Natural killer cell (primary cell): ENCODE results near the gene PHB1. TPM values are rescaled to one million over a fixed set of nuclear protein-coding genes. Genes with fewer than 3 reads are reported as not detected.
A peak's percentile ranks its signal among the peaks of the same experiment; 100 is the strongest.
"Not testable (repeated sequence)": the region's sequence is repeated elsewhere in the genome, so short reads cannot be mapped to it uniquely, and the experiment has no call there.

Experiments
- ATAC-seq, 3 donors: fragments of 150-1000 bp in 2 of 3; fragments of 200-7000 bp in 1 of 3; cut with Tn5 transposase; 1 replicate in 1 of 3; 2 replicates in 2 of 3; pipeline ENCODE4 v1.10.0; 2021; ENCODE audit warnings: mild to moderate bottlenecking in 2 of 3, moderate library complexity in 2 of 3
- DNase-seq, 2 donors: peaks; one replicate each; pipeline versions ENCODE4 v3.0.0 to v3.0.0-alpha.2; 2013 to 2021; ENCODE audit warnings: mixed read lengths in 1 of 2
- H3K27ac ChIP-seq: one replicate; pipeline ENCODE4 v1.5.1; 2013; ENCODE audit warnings: mild to moderate bottlenecking, low read length
- H3K27me3 ChIP-seq: one replicate; pipeline ENCODE4 v1.6.1; 2013; ENCODE audit warnings: low read length; ENCODE audit not compliant: control insufficient read depth, insufficient read depth
- H3K36me3 ChIP-seq: one replicate; pipeline ENCODE4 v1.6.1; 2013; ENCODE audit warnings: low read length; ENCODE audit not compliant: control insufficient read depth, insufficient read depth
- H3K4me1 ChIP-seq: one replicate; pipeline ENCODE4 v1.6.1; 2013; ENCODE audit warnings: low read length; ENCODE audit not compliant: control insufficient read depth, insufficient read depth
- H3K4me3 ChIP-seq: one replicate; pipeline ENCODE4 v1.5.1; 2013; ENCODE audit warnings: low read length
- H3K9me3 ChIP-seq: one replicate; pipeline ENCODE4 v1.6.1; 2013; ENCODE audit warnings: low read length; ENCODE audit not compliant: control insufficient read depth, insufficient read depth
- H3K27ac Mint-ChIP-seq, 2 donors: one replicate each; pipeline ENCODE4 v1.8.0; 2022; ENCODE audit warnings: mild to moderate bottlenecking in 2 of 2, mixed read lengths in 2 of 2, moderate library complexity in 1 of 2
- H3K27me3 Mint-ChIP-seq, 2 donors: one replicate each; pipeline ENCODE4 v1.8.0; 2022; ENCODE audit warnings: low read depth in 2 of 2, mixed read lengths in 2 of 2
- H3K36me3 Mint-ChIP-seq: one replicate; pipeline ENCODE4 v1.8.0; 2022; ENCODE audit warnings: mixed read lengths
- H3K4me1 Mint-ChIP-seq, 2 donors: one replicate each; pipeline ENCODE4 v1.8.0; 2022; ENCODE audit warnings: mixed read lengths in 2 of 2
- H3K4me3 Mint-ChIP-seq: one replicate; pipeline ENCODE4 v1.8.0; 2022; ENCODE audit warnings: mild to moderate bottlenecking, moderate library complexity, mixed read lengths
- H3K9me3 Mint-ChIP-seq, 2 donors: one replicate each; pipeline ENCODE4 v1.8.0; 2022; ENCODE audit warnings: mixed read lengths in 2 of 2
- CTCF ChIP-seq: fragments of 200-600 bp; IDR thresholded peaks from one replicate; pipeline ENCODE4 v1.8.0; 2022; ENCODE audit warnings: antibody characterized with exemption
- WGBS: methylation state at CpG from one replicate; pipeline ENCODE4 v1.1.7; 2013; ENCODE audit warnings: missing lambda C conversion rate; ENCODE audit not compliant: insufficient coverage; 5-methylcytosine and 5-hydroxymethylcytosine counted together
- intact Hi-C: fragments of 100-400 bp; cut with micrococcal nuclease; formaldehyde crosslinking; loops from one replicate; pipeline ENCODE4 v1.14.2; 2022
- total RNA-seq, 4 donors: library from RNA; stranded (reverse); fragments of 120-200 nt in 1 of 4; gene quantifications; one replicate each; pipeline versions ENCODE4 v1.2.3 to v1.2.4, GENCODE V29; 2013 to 2022

PHB1 gene
- total RNA-seq, 3 donors from 2014 or later (not counting 1 experiment from before 2014, with no cell fraction given), result 49.6 to 66.2 (median 60.3) TPM

GRCh38 chr17:49365667-49366066 is 49.0 kb downstream of the PHB1 start:
- Histone ChIP-seq H3K27ac (no peak overlapping the region), H3K9me3 (no peaks in the 10 kb centered on the region), H3K36me3 (no peaks in the 10 kb centered on the region), H3K4me3 (no peak overlapping the region), H3K27me3 (no peaks in the 10 kb centered on the region), H3K4me1 (peaks cover 31% of the 10 kb centered on the region)
- ATAC-seq, result peak in 1 of 3 donors; percentile 10
- 10% methylated on average over 1 of the region's 2 CpGs for WGBS
- no peaks in the 10 kb centered on the region for H3K9me3 Mint-ChIP-seq
- peak; percentile 41 to 77 for DNase-seq
- H3K36me3 Mint-ChIP-seq, result no peaks in the 10 kb centered on the region
- intact Hi-C loops, result loop anchor here (10.0 kb wide), 1 partner anchor 141 kb away; no protein-coding TSS in a partner anchor
- no peak for TF ChIP-seq CTCF
- peak overlapping the region; percentile 20 to 75 for H3K27ac Mint-ChIP-seq
- H3K27me3 Mint-ChIP-seq, result no peaks in the 10 kb centered on the region
- H3K4me3 Mint-ChIP-seq, result peak overlapping the region; percentile 80
- peaks cover 22 to 23% of the 10 kb centered on the region in 2 donors for H3K4me1 Mint-ChIP-seq

- H3K4me1 Mint-ChIP-seq, result peaks cover 28 to 29% of the 10 kb centered on the region in 2 donors
- not testable (repeated sequence) for ATAC-seq, DNase-seq, H3K27ac ChIP-seq, H3K36me3 Mint-ChIP-seq, H3K9me3 ChIP-seq, H3K4me3 Mint-ChIP-seq, H3K27me3 Mint-ChIP-seq, H3K4me3 ChIP-seq, H3K9me3 Mint-ChIP-seq, H3K27me3 ChIP-seq, H3K36me3 ChIP-seq
- H3K4me1 ChIP-seq, result peaks cover 35% of the 10 kb centered on the region
- WGBS, result over 99% methylated on average over 10 of the region's 10 CpGs
- intact Hi-C loops, result loop anchor here (10.0 kb wide), 1 partner anchor 140 kb away; no protein-coding TSS in a partner anchor
- peak overlapping the region in 1 of 2 donors; percentile 75 for H3K27ac Mint-ChIP-seq
Measured at GRCh38 chr17:49365126-49365525, 49.6 kb downstream of the PHB1 start.

DNA sequence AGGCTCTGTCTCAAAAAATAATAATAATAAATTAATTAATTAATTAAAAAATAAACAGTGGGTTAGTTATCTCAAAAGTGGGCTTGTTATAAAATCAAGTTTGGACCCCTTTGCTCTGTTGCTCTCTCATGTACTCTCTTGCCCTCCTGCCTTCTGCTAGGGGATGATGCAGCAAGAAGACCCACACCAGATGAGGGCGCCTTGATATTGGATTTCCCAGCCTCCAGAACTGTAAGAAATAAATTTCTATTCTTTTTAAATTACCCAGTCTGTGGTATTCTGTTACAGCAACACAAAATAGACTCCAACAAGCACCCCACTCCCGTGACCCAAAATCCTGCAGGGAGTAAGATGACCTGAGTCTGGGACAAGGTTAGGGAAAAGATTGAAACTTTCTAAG is 50.6 kb downstream of the PHB1 start:
- intact Hi-C loops, result loop anchor here (10.0 kb wide), 1 partner anchor 139 kb away; no protein-coding TSS in a partner anchor
- H3K4me1 Mint-ChIP-seq, result peaks cover 38 to 39% of the 10 kb centered on the region in 2 donors

GRCh38 chr17:49363251-49363650 is 51.4 kb downstream of the PHB1 start:
- Histone ChIP-seq H3K4me3 (no peak overlapping the region), H3K27me3 (no peaks in the 10 kb centered on the region), H3K36me3 (no peaks in the 10 kb centered on the region), H3K4me1 (peaks cover 35% of the 10 kb centered on the region), H3K9me3 (no peaks in the 10 kb centered on the region), H3K27ac (no peak overlapping the region)
- Mint-ChIP-seq H3K27ac (peak overlapping the region; percentile 90 to 91), H3K4me3 (peak overlapping the region; percentile 91), H3K27me3 (no peaks in the 10 kb centered on the region), H3K9me3 (no peaks in the 10 kb centered on the region), H3K36me3 (no peaks in the 10 kb centered on the region), H3K4me1 (peaks cover 46 to 48% of the 10 kb centered on the region in 2 donors)
- 100% methylated on average over 4 of the region's 4 CpGs for WGBS
- DNase-seq (peak in 1 of 2 donors; percentile 14), ATAC-seq (no peak)
- intact Hi-C loops, result loop anchor here (10.0 kb wide), 1 partner anchor 138 kb away; no protein-coding TSS in a partner anchor
- no peak for TF ChIP-seq CTCF

More for the DNA sequence above, 50.6 kb downstream of the PHB1 start:
- Histone ChIP-seq H3K9me3 (no peaks in the 10 kb centered on the region), H3K4me1 (peaks cover 35% of the 10 kb centered on the region), H3K36me3 (no peaks in the 10 kb centered on the region), H3K4me3 (no peak overlapping the region), H3K27me3 (no peaks in the 10 kb centered on the region), H3K27ac (no peak overlapping the region)
- Mint-ChIP-seq H3K4me3 (no peak overlapping the region), H3K27me3 (no peaks in the 10 kb centered on the region), H3K36me3 (no peaks in the 10 kb centered on the region), H3K9me3 (no peaks in the 10 kb centered on the region), H3K27ac (no peak overlapping the region)
- ATAC-seq (no peak), DNase-seq (no peak)
- WGBS, result 64% methylated on average over 2 of the region's 2 CpGs
- TF ChIP-seq CTCF, result no peak
